ENCODE data around the gene CARMIL3.
"Not testable (repeated sequence)": the region's sequence is repeated elsewhere in the genome, so short reads cannot be mapped to it uniquely, and the experiment has no call there.

The CARMIL3 gene

DNA sequence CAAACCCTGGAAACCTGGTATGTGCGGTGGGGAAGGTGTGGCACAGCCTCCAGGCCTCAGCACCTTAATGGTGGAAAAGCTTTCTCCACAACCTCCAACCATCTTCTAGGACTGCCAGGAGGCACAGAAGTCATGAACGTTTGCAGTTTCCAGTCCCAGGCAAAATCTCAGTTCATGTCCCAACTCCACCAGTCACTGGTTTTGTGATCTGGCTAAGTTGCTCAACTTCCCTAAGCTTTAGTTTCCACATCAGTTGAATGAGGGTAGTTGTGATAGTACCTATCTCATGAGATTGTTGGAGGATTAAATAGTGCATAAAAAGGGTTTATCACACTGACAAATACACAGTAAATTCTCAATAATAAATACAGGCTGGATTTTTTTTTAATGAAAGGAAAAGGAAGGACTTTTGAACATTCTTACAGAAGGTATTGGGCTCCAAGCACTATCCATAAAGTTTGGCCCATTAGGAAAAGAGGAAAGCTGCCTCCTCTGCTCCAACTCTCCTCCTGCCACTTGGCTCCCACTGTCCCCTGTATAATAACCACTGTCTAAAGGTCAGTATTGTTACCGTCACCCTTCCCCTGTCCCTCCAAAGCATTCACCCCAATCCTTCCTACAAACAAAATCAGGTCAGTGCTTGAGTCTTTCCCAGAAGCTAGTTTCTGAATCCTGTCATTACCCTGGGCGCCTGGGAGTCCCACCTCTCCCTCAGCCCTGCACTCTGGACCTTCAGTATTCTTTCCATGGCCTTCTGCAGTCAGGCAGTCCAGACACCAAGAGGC, 48.6 kb downstream of the CARMIL3 start:
- Histone ChIP-seq H3K27ac (ENCODE audit: low read depth, low read length) (no peak overlapping the region), H3K4me3 (ENCODE audit: low read depth, low read length) (no peak overlapping the region), H3K36me3 (ENCODE audit: control insufficient read depth, insufficient read depth, low read length) (peaks cover 78% of the 10 kb centered on the region), H3K9ac (ENCODE audit: low read length) (no peak overlapping the region), H3K9me3 (ENCODE audit: control insufficient read depth, insufficient read depth, low read depth, low read length) (peaks cover 20% of the 10 kb centered on the region), H3K27me3 (ENCODE audit: control insufficient read depth, insufficient read depth, low read length) (no peaks in the 10 kb centered on the region), H3K4me1 (ENCODE audit: control insufficient read depth, insufficient read depth, low read length) (peaks cover 5% of the 10 kb centered on the region)

DNA sequence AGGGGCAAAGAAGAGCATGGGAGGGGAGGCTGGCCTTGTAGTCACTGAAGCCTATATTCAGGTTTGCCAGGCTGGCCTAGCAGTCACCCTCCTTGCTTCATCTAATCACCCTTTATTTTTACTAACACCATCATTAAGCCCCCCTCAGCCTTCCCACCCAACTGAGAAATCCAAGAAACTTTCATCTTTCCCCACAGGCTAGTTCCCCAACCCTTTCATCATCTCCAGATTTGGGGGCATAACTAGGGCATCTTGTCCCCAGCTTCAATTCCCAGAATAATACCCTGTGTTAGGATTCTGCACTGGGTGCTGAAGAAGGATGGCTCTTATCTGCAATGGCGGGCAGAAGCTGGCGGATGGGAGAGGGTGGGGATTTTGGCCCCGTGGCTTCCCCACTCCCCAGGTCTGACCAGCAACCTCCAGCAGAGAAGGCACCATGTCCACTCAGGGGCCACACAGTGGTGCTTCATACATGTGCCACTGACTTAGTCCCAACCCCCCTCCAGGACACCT, 49.2 kb downstream of the CARMIL3 start:
- Histone ChIP-seq H3K36me3 (ENCODE audit: control insufficient read depth, insufficient read depth, low read length) (peaks cover 78% of the 10 kb centered on the region), H3K9ac (ENCODE audit: low read length) (no peak overlapping the region), H3K4me3 (ENCODE audit: low read depth, low read length) (no peak overlapping the region), H3K27me3 (ENCODE audit: control insufficient read depth, insufficient read depth, low read length) (no peaks in the 10 kb centered on the region), H3K4me1 (ENCODE audit: control insufficient read depth, insufficient read depth, low read length) (no peaks in the 10 kb centered on the region), H3K9me3 (ENCODE audit: control insufficient read depth, insufficient read depth, low read depth, low read length) (peaks cover 20% of the 10 kb centered on the region), H3K27ac (ENCODE audit: low read depth, low read length) (no peak overlapping the region)

DNA sequence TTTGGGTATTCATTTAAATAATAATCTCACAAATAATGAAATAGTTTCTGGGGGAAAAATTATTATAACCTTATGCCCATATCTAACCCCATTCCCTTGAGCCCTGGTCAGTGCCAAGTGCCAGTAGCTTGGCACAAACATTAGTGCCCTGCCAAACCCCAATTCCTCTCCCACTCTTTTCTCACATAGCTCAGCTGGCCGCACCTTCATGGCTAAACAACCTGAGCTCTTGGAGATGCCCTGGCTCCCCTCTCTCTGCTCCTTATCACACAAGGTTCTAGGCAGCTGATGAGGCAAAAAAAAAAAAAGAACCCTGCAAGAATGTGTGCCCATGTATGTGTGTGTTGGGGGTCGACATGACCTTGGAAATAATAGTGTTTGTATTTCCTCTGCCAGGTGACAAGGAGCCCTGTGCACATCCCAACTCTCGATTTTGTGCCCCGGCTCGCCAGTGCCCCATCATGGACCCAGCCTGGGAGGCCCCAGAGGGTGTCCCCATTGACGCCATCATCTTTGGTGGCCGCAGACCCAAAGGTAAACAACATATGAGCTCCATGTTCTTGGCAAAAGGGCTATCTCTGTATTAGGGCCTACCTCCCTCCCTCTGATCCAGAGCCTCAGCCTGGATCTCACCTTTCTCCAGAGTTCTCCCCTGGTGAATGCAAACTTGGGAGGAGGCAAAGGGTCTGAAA, 50.7 kb downstream of the CARMIL3 start:
- Histone ChIP-seq H3K36me3 (ENCODE audit: control insufficient read depth, insufficient read depth, low read length) (peaks cover 70% of the 10 kb centered on the region), H3K9me3 (ENCODE audit: control insufficient read depth, insufficient read depth, low read depth, low read length) (peaks cover 20% of the 10 kb centered on the region), H3K27me3 (ENCODE audit: control insufficient read depth, insufficient read depth, low read length) (no peaks in the 10 kb centered on the region), H3K4me3 (ENCODE audit: low read depth, low read length) (no peak overlapping the region), H3K27ac (ENCODE audit: low read depth, low read length) (no peak overlapping the region), H3K9ac (ENCODE audit: low read length) (no peak overlapping the region), H3K4me1 (ENCODE audit: control insufficient read depth, insufficient read depth, low read length) (no peaks in the 10 kb centered on the region)

DNA sequence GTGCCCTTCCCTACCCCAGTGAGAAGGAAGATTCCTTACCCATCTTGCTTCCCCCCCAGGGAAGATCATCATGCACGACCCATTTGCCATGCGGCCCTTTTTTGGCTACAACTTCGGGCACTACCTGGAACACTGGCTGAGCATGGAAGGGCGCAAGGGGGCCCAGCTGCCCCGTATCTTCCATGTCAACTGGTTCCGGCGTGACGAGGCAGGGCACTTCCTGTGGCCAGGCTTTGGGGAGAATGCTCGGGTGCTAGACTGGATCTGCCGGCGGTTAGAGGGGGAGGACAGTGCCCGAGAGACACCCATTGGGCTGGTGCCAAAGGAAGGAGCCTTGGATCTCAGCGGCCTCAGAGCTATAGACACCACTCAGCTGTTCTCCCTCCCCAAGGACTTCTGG, 51.6 kb downstream of the CARMIL3 start:
- Histone ChIP-seq H3K9me3 (ENCODE audit: control insufficient read depth, insufficient read depth, low read depth, low read length) (peaks cover 20% of the 10 kb centered on the region), H3K4me3 (ENCODE audit: low read depth, low read length) (no peak overlapping the region), H3K36me3 (ENCODE audit: control insufficient read depth, insufficient read depth, low read length) (peaks cover 61% of the 10 kb centered on the region)

DNA sequence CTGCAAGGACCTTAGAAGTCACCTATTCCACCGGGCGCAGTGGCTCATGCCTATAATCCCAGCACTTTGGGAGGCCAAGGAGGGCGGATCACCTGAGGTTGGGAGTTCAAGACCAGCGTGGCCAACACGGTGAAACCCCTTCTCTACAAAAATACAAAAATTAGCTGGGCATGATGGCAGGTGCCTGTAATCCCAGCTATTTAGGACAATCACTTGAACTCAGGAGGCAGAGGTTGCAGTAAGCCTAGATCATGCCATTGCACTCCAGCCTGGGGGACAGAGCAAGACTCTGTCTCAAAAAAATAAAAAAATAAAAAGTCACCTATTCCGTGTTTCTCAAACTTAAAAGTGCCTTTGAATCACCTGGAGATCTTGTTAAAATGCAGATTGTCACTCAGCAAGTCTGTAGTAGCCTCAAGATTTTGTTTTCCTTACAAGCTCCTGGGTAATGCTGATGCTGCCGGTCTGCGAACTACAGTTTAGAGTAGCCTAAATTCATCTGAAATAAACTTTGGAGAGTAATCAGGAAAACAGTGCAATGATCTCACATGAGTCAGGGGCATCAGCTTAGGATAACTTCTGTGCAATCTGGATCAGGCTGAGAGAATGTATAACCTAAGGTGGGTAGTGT, 53.9 kb downstream of the CARMIL3 start:
- peaks cover 39% of the 10 kb centered on the region for H3K36me3 ChIP-seq (ENCODE audit: control insufficient read depth, insufficient read depth, low read length)
- H3K27ac ChIP-seq (ENCODE audit: low read depth, low read length); H3K9ac ChIP-seq (ENCODE audit: low read length); H3K27me3 ChIP-seq (ENCODE audit: control insufficient read depth, insufficient read depth, low read length); H3K4me3 ChIP-seq (ENCODE audit: low read depth, low read length); H3K4me1 ChIP-seq (ENCODE audit: control insufficient read depth, insufficient read depth, low read length): not testable (repeated sequence)
- H3K9me3 ChIP-seq (ENCODE audit: control insufficient read depth, insufficient read depth, low read depth, low read length) = peaks cover 20% of the 10 kb centered on the region

More for the DNA sequence above, 51.6 kb downstream of the CARMIL3 start:
- H3K4me1 ChIP-seq (ENCODE audit: control insufficient read depth, insufficient read depth, low read length) = no peaks in the 10 kb centered on the region
- no peak overlapping the region for H3K27ac ChIP-seq (ENCODE audit: low read depth, low read length)
- no peaks in the 10 kb centered on the region for H3K27me3 ChIP-seq (ENCODE audit: control insufficient read depth, insufficient read depth, low read length)
- H3K9ac ChIP-seq (ENCODE audit: low read length) = no peak overlapping the region

DNA sequence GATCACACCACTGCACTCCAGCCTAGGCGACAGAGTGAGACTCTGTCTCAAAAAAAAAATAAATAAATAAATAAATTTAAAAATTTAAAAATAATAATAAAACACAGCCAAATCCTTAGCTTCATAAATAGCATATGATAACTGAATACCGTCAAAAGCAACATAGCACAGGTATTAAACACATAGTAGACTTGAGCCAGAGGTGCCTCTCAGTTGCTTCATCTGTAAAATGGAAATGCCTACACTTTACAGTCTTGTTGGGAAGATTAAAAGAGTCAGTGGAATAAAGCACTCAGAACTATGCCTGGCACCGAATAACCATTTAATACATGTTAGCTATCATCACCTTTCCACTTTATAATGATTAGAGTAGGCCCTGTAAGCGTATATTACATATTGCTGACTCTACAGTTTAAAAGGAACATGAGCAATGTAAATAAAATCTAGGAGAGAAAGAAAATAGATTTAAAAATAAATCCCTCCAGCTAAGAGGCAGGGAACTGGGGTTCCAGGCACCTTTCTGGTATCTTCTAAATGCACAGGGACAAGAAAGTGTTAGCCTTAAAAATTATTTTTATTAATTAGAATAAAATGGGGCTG, 55.0 kb downstream of the CARMIL3 start:
- H3K9ac ChIP-seq (ENCODE audit: low read length) = no peak overlapping the region
- H3K4me1 ChIP-seq (ENCODE audit: control insufficient read depth, insufficient read depth, low read length) = no peaks in the 10 kb centered on the region
- peaks cover 20% of the 10 kb centered on the region for H3K9me3 ChIP-seq (ENCODE audit: control insufficient read depth, insufficient read depth, low read depth, low read length)
- H3K27me3 ChIP-seq (ENCODE audit: control insufficient read depth, insufficient read depth, low read length) = no peaks in the 10 kb centered on the region
- H3K4me3 ChIP-seq (ENCODE audit: low read depth, low read length) = no peak overlapping the region
- H3K36me3 ChIP-seq (ENCODE audit: control insufficient read depth, insufficient read depth, low read length) = peaks cover 28% of the 10 kb centered on the region
- no peak overlapping the region for H3K27ac ChIP-seq (ENCODE audit: low read depth, low read length)

DNA sequence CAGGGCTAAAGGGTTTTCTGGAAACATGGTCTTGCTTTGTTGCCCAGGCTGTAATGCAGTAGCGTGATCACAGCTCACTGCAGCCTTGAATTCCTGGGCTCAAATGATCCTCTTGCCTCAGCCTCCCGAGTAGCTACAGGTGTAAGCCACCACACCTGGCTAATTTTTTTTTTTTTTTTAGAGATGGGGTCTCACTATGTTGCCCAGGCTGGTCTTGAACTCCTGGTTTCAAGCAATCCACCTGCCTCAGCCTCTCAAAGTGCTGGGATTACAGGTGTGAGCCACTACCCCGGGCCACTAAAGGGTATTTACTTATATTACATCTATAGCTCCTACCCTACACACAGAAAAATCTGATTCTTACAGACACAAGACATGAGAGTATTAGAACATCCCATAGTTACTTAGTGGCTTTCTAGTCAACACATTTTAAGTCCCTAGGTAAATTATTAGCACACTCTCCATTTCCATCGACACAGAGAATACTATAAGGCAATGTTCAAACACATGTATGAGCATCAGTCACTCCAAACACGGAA, 56.6 kb downstream of the CARMIL3 start:
- H3K9ac ChIP-seq (ENCODE audit: low read length) = no peak overlapping the region
- no peaks in the 10 kb centered on the region for H3K27me3 ChIP-seq (ENCODE audit: control insufficient read depth, insufficient read depth, low read length)
- H3K9me3 ChIP-seq (ENCODE audit: control insufficient read depth, insufficient read depth, low read depth, low read length) = peaks cover 19% of the 10 kb centered on the region
- H3K36me3 ChIP-seq (ENCODE audit: control insufficient read depth, insufficient read depth, low read length) = peaks cover 16% of the 10 kb centered on the region
- no peak overlapping the region for H3K4me3 ChIP-seq (ENCODE audit: low read depth, low read length)
- H3K4me1 ChIP-seq (ENCODE audit: control insufficient read depth, insufficient read depth, low read length) = no peaks in the 10 kb centered on the region
- no peak overlapping the region for H3K27ac ChIP-seq (ENCODE audit: low read depth, low read length)

DNA sequence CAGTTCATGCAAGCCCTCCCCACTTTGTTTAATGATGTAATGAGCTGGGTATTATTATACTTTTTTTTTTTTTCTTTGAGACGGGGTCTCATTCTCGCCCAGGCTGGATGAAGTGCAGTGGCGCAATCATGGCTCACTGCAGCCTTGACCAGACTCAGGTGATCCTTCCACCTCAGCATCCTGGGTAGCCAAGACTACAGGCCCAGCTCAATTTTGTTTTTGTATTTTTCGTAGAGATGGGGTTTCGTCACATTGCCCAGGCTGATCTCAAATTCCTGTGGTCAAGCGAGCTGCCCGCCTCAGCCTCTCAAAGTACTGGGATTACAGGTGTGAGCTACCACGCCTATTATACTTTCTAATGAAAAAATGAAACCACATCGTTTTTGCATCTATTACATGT, 58.3 kb downstream of the CARMIL3 start:
- Histone ChIP-seq H3K9me3 (ENCODE audit: control insufficient read depth, insufficient read depth, low read depth, low read length) (0 out of 2 replicates have a peak, but pooled peaks cover 3% of the 10 kb centered on the region), H3K4me1 (ENCODE audit: control insufficient read depth, insufficient read depth, low read length) (no peaks in the 10 kb centered on the region), H3K36me3 (ENCODE audit: control insufficient read depth, insufficient read depth, low read length) (peaks cover 2% of the 10 kb centered on the region; the same call in 1 of the 2 replicates), H3K27me3 (ENCODE audit: control insufficient read depth, insufficient read depth, low read length) (no peaks in the 10 kb centered on the region), H3K9ac (ENCODE audit: low read length) (no peak overlapping the region), H3K27ac (ENCODE audit: low read depth, low read length) (no peak overlapping the region), H3K4me3 (ENCODE audit: low read depth, low read length) (no peak overlapping the region)

DNA sequence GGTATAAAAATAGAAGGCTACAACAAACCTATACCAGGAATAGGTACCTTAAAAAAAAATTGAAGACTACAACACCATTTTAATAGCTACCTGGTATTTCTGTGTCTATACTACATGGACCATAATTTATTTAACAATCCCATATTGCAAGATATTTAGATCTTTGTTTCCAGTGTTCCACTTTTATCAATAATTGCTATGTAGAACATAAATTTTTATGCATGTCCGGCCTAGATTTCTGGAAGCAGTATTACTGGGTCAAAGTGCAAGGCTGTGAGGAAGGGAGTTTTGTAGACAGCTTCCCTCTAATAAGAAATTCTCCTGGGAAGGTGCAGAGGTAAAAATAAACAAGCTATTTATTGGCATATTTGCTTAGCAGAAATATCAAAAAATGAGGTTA, 58.7 kb downstream of the CARMIL3 start:
- Histone ChIP-seq H3K9me3 (ENCODE audit: control insufficient read depth, insufficient read depth, low read depth, low read length) (no peaks in the 10 kb centered on the region), H3K9ac (ENCODE audit: low read length) (no peak overlapping the region), H3K36me3 (ENCODE audit: control insufficient read depth, insufficient read depth, low read length) (no peaks in the 10 kb centered on the region), H3K4me1 (ENCODE audit: control insufficient read depth, insufficient read depth, low read length) (0 out of 2 replicates have a peak, but pooled peaks cover under 1% of the 10 kb centered on the region), H3K27ac (ENCODE audit: low read depth, low read length) (no peak overlapping the region), H3K27me3 (ENCODE audit: control insufficient read depth, insufficient read depth, low read length) (no peaks in the 10 kb centered on the region), H3K4me3 (ENCODE audit: low read depth, low read length) (no peak overlapping the region)

DNA sequence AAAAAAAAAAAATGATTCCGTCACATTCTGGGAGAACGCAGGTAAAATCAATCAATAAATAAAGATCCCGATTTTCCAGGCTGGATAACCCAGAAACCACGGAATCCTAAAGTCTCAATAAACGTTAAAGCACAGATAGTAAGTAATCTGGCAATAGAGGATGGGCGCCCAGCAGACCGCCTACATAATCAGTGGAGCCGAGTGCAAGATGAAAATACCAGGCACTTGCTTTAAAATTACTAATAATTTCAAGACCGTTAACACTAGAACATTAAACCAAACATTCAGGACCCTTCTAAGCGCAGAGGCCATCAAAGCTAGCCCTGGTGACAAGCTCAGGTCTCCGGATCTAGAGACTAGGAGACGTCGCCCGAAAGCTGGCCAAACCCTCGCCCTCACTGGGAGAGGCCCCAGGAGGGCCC, 61.6 kb downstream of the CARMIL3 start:
- H3K9me3 ChIP-seq (ENCODE audit: control insufficient read depth, insufficient read depth, low read depth, low read length) = no peaks in the 10 kb centered on the region
- H3K4me1 ChIP-seq (ENCODE audit: control insufficient read depth, insufficient read depth, low read length) = 0 out of 2 replicates have a peak, but pooled peaks cover 6% of the 10 kb centered on the region
- H3K4me3 ChIP-seq (ENCODE audit: low read depth, low read length) = peak overlapping the region; percentile 86
- no peaks in the 10 kb centered on the region for H3K27me3 ChIP-seq (ENCODE audit: control insufficient read depth, insufficient read depth, low read length)
- H3K27ac ChIP-seq (ENCODE audit: low read depth, low read length) = peak overlapping the region; percentile 42; the same call in 1 of the 2 replicates
- H3K9ac ChIP-seq (ENCODE audit: low read length) = peak overlapping the region; percentile 79
- H3K36me3 ChIP-seq (ENCODE audit: control insufficient read depth, insufficient read depth, low read length) = peaks cover 18% of the 10 kb centered on the region
